Endodermal cell (in vitro differentiated cells): ENCODE data around the gene MAB21L4. TPM values are rescaled to one million over a fixed set of nuclear protein-coding genes. Genes with fewer than 3 reads are reported as not detected.

ENCODE experiments used
- DNase-seq: peaks from one replicate; pipeline ENCODE4 v3.0.0-alpha.2; 2017
- H3K27ac ChIP-seq: 2 replicates; pipeline ENCODE4 v1.5.1; 2013; ENCODE audit warnings: mild to moderate bottlenecking, low read depth, low read length, moderate library complexity
- H3K27me3 ChIP-seq: 2 replicates; pipeline ENCODE4 v1.6.1; 2013; ENCODE audit warnings: mild to moderate bottlenecking, low read length, moderate library complexity; ENCODE audit not compliant: insufficient read depth, control insufficient read depth, poor library complexity, severe bottlenecking
- H3K36me3 ChIP-seq: 2 replicates; pipeline ENCODE4 v1.7.0; 2013; ENCODE audit warnings: mild to moderate bottlenecking, low read length, moderate library complexity; ENCODE audit not compliant: control insufficient read depth, insufficient read depth
- H3K4me1 ChIP-seq: one replicate; pipeline ENCODE4 v1.7.0; 2013; ENCODE audit warnings: low read length; ENCODE audit not compliant: control insufficient read depth, insufficient read depth
- H3K4me3 ChIP-seq: 2 replicates; pipeline ENCODE4 v1.5.1; 2013; ENCODE audit warnings: mild to moderate bottlenecking, low read length, moderate library complexity
- H3K9ac ChIP-seq: 2 replicates; pipeline ENCODE4 v1.6.1; 2013; ENCODE audit warnings: mild to moderate bottlenecking, low read length, moderate library complexity; ENCODE audit not compliant: poor library complexity, severe bottlenecking; ENCODE audit errors: extremely low read depth
- H3K9me3 ChIP-seq: 2 replicates; pipeline ENCODE4 v1.6.1; 2013; ENCODE audit warnings: mild to moderate bottlenecking, low read length, moderate library complexity; ENCODE audit not compliant: control insufficient read depth
- H3K27ac Mint-ChIP-seq: 2 replicates; pipeline ENCODE4 v1.8.0; 2020; ENCODE audit warnings: mixed read lengths
- H3K27me3 Mint-ChIP-seq: 2 replicates; pipeline ENCODE4 v1.8.0; 2021; ENCODE audit warnings: mild to moderate bottlenecking, mixed read lengths; ENCODE audit not compliant: insufficient read depth
- H3K36me3 Mint-ChIP-seq: 2 replicates; pipeline ENCODE4 v1.8.0; 2020; ENCODE audit warnings: low read depth, mixed read lengths
- H3K4me1 Mint-ChIP-seq: 2 replicates; pipeline ENCODE4 v1.8.0; 2020; ENCODE audit warnings: mixed read lengths
- H3K4me3 Mint-ChIP-seq: 2 replicates; pipeline ENCODE4 v1.8.0; 2020; ENCODE audit warnings: mild to moderate bottlenecking, moderate library complexity, mixed read lengths
- H3K9me3 Mint-ChIP-seq: 2 replicates; pipeline ENCODE4 v1.8.0; 2020; ENCODE audit warnings: mild to moderate bottlenecking, mixed read lengths
- CTCF ChIP-seq: fragments of 200-600 bp; sonication (generic); conservative IDR thresholded peaks from 2 replicates; pipeline ENCODE4 v1.5.0; 2021; ENCODE audit warnings: antibody characterized with exemption, mild to moderate bottlenecking
- WGBS, 2 experiments: methylation state at CpG; one replicate each; pipeline versions ENCODE4 v1.1.5 to v1.1.7; 2013; ENCODE audit warnings: missing lambda C conversion rate in 2 of 2, mixed read lengths in 1 of 2; ENCODE audit not compliant: insufficient coverage in 1 of 2, insufficient read length in 1 of 2; 5-methylcytosine and 5-hydroxymethylcytosine counted together
- total RNA-seq, 2 donors: library from RNA; stranded (reverse); fragmentation: NEBNext Ultra II Directional in 1 of 2; extraction: Animal tissue kit (Norgen Biotek cat#: 25700) in 1 of 2; gene quantifications; 2 replicates in 1 of 2; 3 replicates in 1 of 2; pipeline ENCODE4 v1.2.1, GENCODE V29; 2021

Gene MAB21L4
- total RNA-seq, 2 donors from 2014 or later: 0.31 TPM; not detected in 1

DNA sequence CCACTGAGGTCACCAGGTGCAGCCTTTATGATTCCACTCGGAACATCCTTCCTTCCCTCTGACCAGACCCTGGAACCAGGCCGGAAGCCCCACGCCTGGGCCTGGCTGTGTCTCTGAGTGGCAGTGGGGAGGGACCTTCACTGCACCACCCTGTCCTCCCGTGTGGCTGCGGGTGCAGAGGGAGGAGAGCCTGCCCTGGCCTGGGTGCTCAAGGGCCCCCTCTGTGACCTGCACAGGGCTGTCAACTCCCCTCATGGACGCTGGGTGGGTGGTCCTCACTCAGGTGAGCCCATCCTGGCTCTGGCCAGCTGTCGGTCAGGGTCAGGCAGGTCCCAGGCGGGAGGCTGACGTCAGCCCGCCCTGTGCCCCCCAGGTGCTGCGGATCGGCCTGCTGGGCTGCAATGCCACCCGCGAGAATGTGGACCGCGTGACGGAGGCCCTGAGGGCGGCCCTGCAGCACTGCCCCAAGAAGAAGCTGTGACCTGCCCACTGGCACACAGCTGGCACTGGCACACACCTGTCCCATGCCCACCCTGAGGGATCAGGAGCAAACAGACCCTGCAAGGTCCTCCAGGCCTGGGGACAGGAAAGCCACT is 17.5 kb downstream of the MAB21L4 start:
- Histone ChIP-seq H3K36me3 (no peaks in the 10 kb centered on the region), H3K4me1 (peaks cover 3% of the 10 kb centered on the region), H3K27me3 (no peaks in the 10 kb centered on the region), H3K27ac (no peak overlapping the region), H3K4me3 (no peak overlapping the region), H3K9ac (no peak overlapping the region), H3K9me3 (no peaks in the 10 kb centered on the region)
- TF ChIP-seq CTCF: no peak
- Mint-ChIP-seq H3K4me3 (no peak overlapping the region), H3K4me1 (peaks cover 3% of the 10 kb centered on the region), H3K27ac (no peak overlapping the region), H3K36me3 (no peaks in the 10 kb centered on the region), H3K27me3 (no peaks in the 10 kb centered on the region), H3K9me3 (no peaks in the 10 kb centered on the region)
- no peak for DNase-seq
- 92 to 94% methylated on average over 14 to 18 of the region's 18 CpGs for WGBS, 2 experiments

GRCh38 chr2:240877460-240878340 is 18.3 kb downstream of the MAB21L4 start:
- Histone ChIP-seq H3K4me1 (peaks cover 3% of the 10 kb centered on the region), H3K9me3 (no peaks in the 10 kb centered on the region), H3K9ac (no peak overlapping the region), H3K27me3 (no peaks in the 10 kb centered on the region), H3K4me3 (no peak overlapping the region), H3K36me3 (no peaks in the 10 kb centered on the region), H3K27ac (no peak overlapping the region)
- no peak for TF ChIP-seq CTCF
- no peaks in the 10 kb centered on the region for H3K9me3 Mint-ChIP-seq
- 93 to 94% methylated on average over 24 to 40 of the region's 40 CpGs for WGBS, 2 experiments
- no peaks in the 10 kb centered on the region for H3K36me3 Mint-ChIP-seq
- H3K4me1 Mint-ChIP-seq: peaks cover 3% of the 10 kb centered on the region
- H3K27me3 Mint-ChIP-seq: no peaks in the 10 kb centered on the region
- H3K27ac Mint-ChIP-seq: no peak overlapping the region
- no peak for DNase-seq
- H3K4me3 Mint-ChIP-seq: no peak overlapping the region

DNA sequence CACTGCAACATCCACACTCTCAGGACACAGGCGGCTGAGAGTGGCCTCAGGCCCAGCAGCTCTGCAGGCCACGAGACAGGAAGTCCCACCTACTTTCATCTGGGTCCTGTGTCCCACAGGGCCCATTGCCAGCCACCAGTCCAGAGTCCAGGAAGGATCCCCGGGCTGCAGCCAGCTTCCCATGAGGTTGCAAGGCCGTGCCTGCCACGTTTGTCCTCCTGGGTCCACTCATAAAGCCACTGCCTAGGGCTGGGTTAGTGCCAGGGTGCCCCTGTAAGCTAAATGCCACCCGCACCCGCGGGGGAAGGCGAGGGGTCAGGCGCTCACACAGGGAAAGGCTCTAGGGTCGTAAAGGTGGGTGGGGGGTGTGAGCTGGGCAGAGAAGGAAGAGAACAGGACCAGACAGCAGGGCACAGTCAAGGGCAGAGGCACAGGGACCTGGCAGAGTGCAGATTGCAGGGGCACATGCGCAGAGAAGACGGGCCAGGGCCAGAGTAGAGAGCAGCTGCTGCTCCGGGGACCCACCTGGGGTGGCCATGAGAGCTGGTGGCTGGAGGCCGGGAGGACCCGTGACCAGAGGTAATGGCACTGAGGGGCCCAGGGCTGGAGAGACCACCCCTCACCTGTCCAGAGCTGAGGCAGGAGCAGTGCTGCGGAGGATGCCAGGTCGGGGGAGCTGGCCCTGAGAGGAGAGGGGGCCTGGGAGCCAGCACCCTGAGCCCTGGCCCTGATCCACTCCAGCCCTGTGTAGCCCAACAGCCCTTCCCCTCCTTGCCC is 19.3 kb downstream of the MAB21L4 start:
- H3K27me3 Mint-ChIP-seq: no peaks in the 10 kb centered on the region
- H3K4me3 Mint-ChIP-seq: no peak overlapping the region
- Histone ChIP-seq H3K4me1 (peaks cover 3% of the 10 kb centered on the region), H3K27ac (no peak overlapping the region), H3K27me3 (no peaks in the 10 kb centered on the region), H3K4me3 (no peak overlapping the region), H3K36me3 (no peaks in the 10 kb centered on the region), H3K9me3 (no peaks in the 10 kb centered on the region), H3K9ac (no peak overlapping the region)
- no peaks in the 10 kb centered on the region for H3K36me3 Mint-ChIP-seq
- no peak for DNase-seq
- no peaks in the 10 kb centered on the region for H3K9me3 Mint-ChIP-seq
- no peaks in the 10 kb centered on the region for H3K4me1 Mint-ChIP-seq
- WGBS, 2 experiments: 93 to 97% methylated on average over 9 to 18 of the region's 18 CpGs
- H3K27ac Mint-ChIP-seq: no peak overlapping the region
- no peak for TF ChIP-seq CTCF
